DND-41 (cell line): ENCODE measurements around the gene RETN.

Experiments
- ATAC-seq: fragments of 200-7000 bp; cut with Tn5 transposase; 3 replicates; pipeline ENCODE4 v1.9.1; 2021; ENCODE audit warnings: low read depth; ENCODE audit not compliant: insufficient read depth
- DNase-seq: peaks from one replicate; pipeline ENCODE4 v3.0.0-alpha.2; 2020
- H2AFZ ChIP-seq: 2 replicates; pipeline ENCODE4 v1.6.0; 2012; ENCODE audit warnings: low read depth, low read length
- H3K27ac ChIP-seq: 2 replicates; pipeline ENCODE4 v1.5.1; 2012; ENCODE audit warnings: low read length, inconsistent platforms
- H3K27me3 ChIP-seq: fragments of 200-600 bp; sonication (generic); 2 replicates; pipeline ENCODE4 v1.6.0; 2012; ENCODE audit warnings: low read length, mild to moderate bottlenecking, inconsistent platforms; ENCODE audit not compliant: insufficient read depth, poor library complexity
- H3K36me3 ChIP-seq: 2 replicates; pipeline ENCODE4 v1.5.1; 2012; ENCODE audit warnings: low read length, inconsistent platforms; ENCODE audit not compliant: insufficient read depth
- H3K4me1 ChIP-seq: 2 replicates; pipeline ENCODE4 v1.5.1; 2012; ENCODE audit warnings: mild to moderate bottlenecking, low read length; ENCODE audit not compliant: insufficient read depth
- H3K4me2 ChIP-seq: 2 replicates; pipeline ENCODE4 v1.6.0; 2012; ENCODE audit warnings: mild to moderate bottlenecking, moderate library complexity, low read length, inconsistent platforms; ENCODE audit not compliant: insufficient read depth
- H3K4me3 ChIP-seq, 2 experiments: fragments of 200-600 bp in 1 of 2; shearing (Covaris generic) in 1 of 2; 2 replicates each; pipeline ENCODE4 v1.5.1; 2012 to 2016; ENCODE audit warnings: inconsistent platforms in 2 of 2, low read length in 2 of 2, mild to moderate bottlenecking in 2 of 2, low read depth in 1 of 2, moderate library complexity in 1 of 2
- H3K79me2 ChIP-seq: 2 replicates; pipeline ENCODE4 v1.6.0; 2012; ENCODE audit warnings: low read length, inconsistent platforms; ENCODE audit not compliant: insufficient read depth
- H3K9ac ChIP-seq: 2 replicates; pipeline ENCODE4 v1.6.0; 2012; ENCODE audit warnings: low read depth, mild to moderate bottlenecking, inconsistent platforms, low read length, moderate library complexity
- H3K9me3 ChIP-seq: 2 replicates; pipeline ENCODE4 v1.5.1; 2012; ENCODE audit warnings: low read length, moderate library complexity, mild to moderate bottlenecking, inconsistent platforms; ENCODE audit not compliant: insufficient read depth, severe bottlenecking
- H4K20me1 ChIP-seq: 2 replicates; pipeline ENCODE4 v1.6.0; 2012; ENCODE audit warnings: low read length; ENCODE audit not compliant: insufficient read depth
- CTCF ChIP-seq: IDR thresholded peaks from 2 replicates; pipeline ENCODE4 v1.5.1; 2012; ENCODE audit warnings: borderline replicate concordance, low read length, moderate library complexity, mild to moderate bottlenecking; ENCODE audit not compliant: poor library complexity, severe bottlenecking; ENCODE audit errors: extremely low read depth
- EZH2 ChIP-seq: IDR thresholded peaks from 3 replicates; pipeline ENCODE4 v1.6.1; 2012; ENCODE audit warnings: borderline replicate concordance, low read depth, mild to moderate bottlenecking, moderate library complexity, low read length, inconsistent platforms; ENCODE audit not compliant: severe bottlenecking

Gene RETN

GRCh38 chr19:7661744-7662538 is 6.9 kb upstream of the RETN start:
- TF ChIP-seq CTCF (no peak), EZH2 (no peak)
- no peaks in the 10 kb centered on the region for H3K9me3 ChIP-seq
- H3K4me1 ChIP-seq = peaks cover 16% of the 10 kb centered on the region
- no peaks in the 10 kb centered on the region for H3K79me2 ChIP-seq
- no peak overlapping the region for H3K4me3 ChIP-seq
- no peak overlapping the region for H3K27ac ChIP-seq
- no peaks in the 10 kb centered on the region for H3K27me3 ChIP-seq
- no peak overlapping the region for H3K4me2 ChIP-seq
- no peak overlapping the region for H2AFZ ChIP-seq
- DNase-seq (no peak), ATAC-seq (no peak)
- no peak overlapping the region for H3K9ac ChIP-seq
- no peaks in the 10 kb centered on the region for H3K36me3 ChIP-seq
- H4K20me1 ChIP-seq = no peaks in the 10 kb centered on the region

- no peak overlapping the region for H3K4me3 ChIP-seq
- no peaks in the 10 kb centered on the region for H3K36me3 ChIP-seq
- peaks cover 12% of the 10 kb centered on the region for H3K4me1 ChIP-seq
- no peaks in the 10 kb centered on the region for H3K9me3 ChIP-seq
- H3K9ac ChIP-seq = no peak overlapping the region
- no peak overlapping the region for H3K4me2 ChIP-seq
- DNase-seq = no peak
- H2AFZ ChIP-seq = no peak overlapping the region
- no peak for ATAC-seq
- no peaks in the 10 kb centered on the region for H3K79me2 ChIP-seq
- H4K20me1 ChIP-seq = no peaks in the 10 kb centered on the region
- TF ChIP-seq CTCF (no peak), EZH2 (no peak)
- no peak overlapping the region for H3K27ac ChIP-seq
- no peaks in the 10 kb centered on the region for H3K27me3 ChIP-seq
Measured at GRCh38 chr19:7662657-7663056, 6.2 kb upstream of the RETN start.

GRCh38 chr19:7663706-7664105 is 5.1 kb upstream of the RETN start:
- H3K4me2 ChIP-seq = no peak overlapping the region
- no peaks in the 10 kb centered on the region for H3K36me3 ChIP-seq
- no peaks in the 10 kb centered on the region for H4K20me1 ChIP-seq
- no peak overlapping the region for H2AFZ ChIP-seq
- H3K9me3 ChIP-seq = no peaks in the 10 kb centered on the region
- no peak for TF ChIP-seq CTCF
- no peak for TF ChIP-seq EZH2
- no peak overlapping the region for H3K9ac ChIP-seq
- H3K4me3 ChIP-seq = no peak overlapping the region
- no peaks in the 10 kb centered on the region for H3K27me3 ChIP-seq
- no peak for ATAC-seq
- H3K27ac ChIP-seq = no peak overlapping the region
- H3K79me2 ChIP-seq = no peaks in the 10 kb centered on the region
- no peak for DNase-seq
- H3K4me1 ChIP-seq = peaks cover 5% of the 10 kb centered on the region
